Activated CD4-positive, alpha-beta T cell treated with anti-CD3 and anti-CD28 coated beads, Interleukin-2, amount 10 ng/mL, durations not matched to agents 7 days and 5 days (primary cell): Measurements from ENCODE around the gene EPG5. TPM values are rescaled to one million over a fixed set of nuclear protein-coding genes. Genes with fewer than 3 reads are reported as not detected.

ENCODE experiments used
- CTCF ChIA-PET: fragments of 350-600 bp; sonication (Branson Sonifier 250); formaldehyde crosslinking; loops from one replicate; lab custom pipeline; 2021; ENCODE audit warnings: antibody characterized with exemption; lab: Charles Lee
- POLR2A ChIA-PET: fragments of 350-600 bp; sonication (Branson Sonifier 250); formaldehyde crosslinking; loops from one replicate; lab custom pipeline; 2021; ENCODE audit warnings: antibody characterized with exemption; lab: Charles Lee
- DNase-seq: peaks from one replicate; pipeline ENCODE4 v3.0.0-alpha.2; 2020
- H3K27ac Mint-ChIP-seq: one replicate; pipeline ENCODE4 v1.8.0; 2021; ENCODE audit warnings: mild to moderate bottlenecking, moderate library complexity, mixed read lengths
- H3K27me3 Mint-ChIP-seq: one replicate; pipeline ENCODE4 v1.8.0; 2021; ENCODE audit warnings: mixed read lengths
- H3K36me3 Mint-ChIP-seq: one replicate; pipeline ENCODE4 v1.8.0; 2021; ENCODE audit warnings: low read depth, mixed read lengths
- H3K4me1 Mint-ChIP-seq: one replicate; pipeline ENCODE4 v1.8.0; 2021; ENCODE audit warnings: mixed read lengths
- H3K4me3 Mint-ChIP-seq: one replicate; pipeline ENCODE4 v1.8.0; 2021; ENCODE audit warnings: mild to moderate bottlenecking, moderate library complexity, mixed read lengths
- H3K9me3 Mint-ChIP-seq: one replicate; pipeline ENCODE4 v1.8.0; 2021; ENCODE audit warnings: mixed read lengths
- total RNA-seq, 2 experiments: library from RNA; stranded (reverse); gene quantifications; one replicate each; pipeline ENCODE4 v1.2.3, GENCODE V29; 2021

EPG5 gene
- total RNA-seq, 2 experiments from 2014 or later, result 21.6 to 26.6 TPM

- H3K9me3 Mint-ChIP-seq, result no peaks in the 10 kb centered on the region
- no peak for DNase-seq
- no peak overlapping the region for H3K27ac Mint-ChIP-seq
- peaks cover 29% of the 10 kb centered on the region for H3K36me3 Mint-ChIP-seq
- CTCF ChIA-PET, result interaction anchor here (0.7 to 1.1 kb wide), 3 partner anchors 9 to 226 kb away, joined by 3 to 4 read pairs (median 3); no protein-coding TSS in a partner anchor
- POLR2A ChIA-PET, result no interaction called here
- no peaks in the 10 kb centered on the region for H3K4me1 Mint-ChIP-seq
- H3K27me3 Mint-ChIP-seq, result no peaks in the 10 kb centered on the region
- no peak overlapping the region for H3K4me3 Mint-ChIP-seq
Observed at GRCh38 chr18:45900623-45901022, 66.5 kb downstream of the EPG5 start.

DNA sequence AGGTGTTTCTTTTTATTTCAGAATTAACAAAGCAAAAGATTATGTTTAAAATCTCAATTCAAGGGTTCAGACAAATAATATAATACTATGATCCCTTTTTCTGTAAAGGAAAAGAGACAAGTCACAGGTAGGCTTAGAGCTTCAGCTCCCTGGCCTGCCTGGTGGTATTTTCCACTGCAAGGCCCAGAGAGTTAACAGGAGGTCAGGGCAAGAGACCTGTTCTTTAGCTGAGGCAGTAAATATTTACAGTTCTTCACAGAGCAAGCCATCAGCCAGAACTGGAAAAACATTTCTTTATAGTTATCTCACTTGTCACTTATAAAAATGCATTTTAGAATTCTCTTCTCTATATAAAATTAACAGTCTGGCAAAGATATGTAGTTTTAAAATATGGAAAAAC, 70.1 kb downstream of the EPG5 start:
- DNase-seq, result no peak
- CTCF ChIA-PET, result no interaction called here
- no peak overlapping the region for H3K27ac Mint-ChIP-seq
- H3K36me3 Mint-ChIP-seq, result peaks cover 38% of the 10 kb centered on the region
- no peaks in the 10 kb centered on the region for H3K9me3 Mint-ChIP-seq
- no peaks in the 10 kb centered on the region for H3K27me3 Mint-ChIP-seq
- POLR2A ChIA-PET, result no interaction called here
- no peaks in the 10 kb centered on the region for H3K4me1 Mint-ChIP-seq
- H3K4me3 Mint-ChIP-seq, result no peak overlapping the region

DNA sequence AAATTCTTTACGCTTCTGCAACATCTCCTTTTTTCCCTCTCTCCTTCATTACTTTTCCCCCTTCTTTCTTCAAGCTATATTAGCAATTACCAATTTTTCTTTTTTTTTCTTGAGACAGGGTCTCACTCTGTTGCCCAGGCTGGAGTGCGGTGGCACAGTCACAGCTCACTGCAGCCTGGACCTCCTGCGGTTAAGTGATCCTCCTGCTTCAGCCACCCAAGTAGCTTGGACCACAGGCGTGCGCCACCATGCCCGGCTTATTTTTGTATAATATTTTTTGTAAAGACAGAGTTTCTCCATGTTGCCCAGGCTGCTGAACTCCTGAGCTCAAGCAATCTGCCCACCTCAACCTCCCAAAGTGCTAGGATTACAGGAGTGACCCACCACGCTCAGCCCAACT, 70.7 kb downstream of the EPG5 start:
- H3K4me1 Mint-ChIP-seq, result no peaks in the 10 kb centered on the region
- H3K9me3 Mint-ChIP-seq, result no peaks in the 10 kb centered on the region
- no peak overlapping the region for H3K4me3 Mint-ChIP-seq
- no peaks in the 10 kb centered on the region for H3K27me3 Mint-ChIP-seq
- no peak overlapping the region for H3K27ac Mint-ChIP-seq
- CTCF ChIA-PET, result interaction anchor here (0.6 to 1.5 kb wide), 3 partner anchors 11 to 28 kb away, joined by 3 to 4 read pairs (median 3); no protein-coding TSS in a partner anchor
- DNase-seq, result no peak
- H3K36me3 Mint-ChIP-seq, result peaks cover 37% of the 10 kb centered on the region
- POLR2A ChIA-PET, result no interaction called here

GRCh38 chr18:45895339-45895738, 71.8 kb downstream of the EPG5 start:
- ChIA-PET CTCF (interaction anchor here (0.5 to 1.5 kb wide), 2 partner anchors 12 to 81 kb away, joined by 3 to 4 read pairs; no protein-coding TSS in a partner anchor), POLR2A (no interaction called here)
- H3K4me1 Mint-ChIP-seq, result no peaks in the 10 kb centered on the region
- H3K36me3 Mint-ChIP-seq, result peaks cover 30% of the 10 kb centered on the region
- no peaks in the 10 kb centered on the region for H3K9me3 Mint-ChIP-seq
- no peaks in the 10 kb centered on the region for H3K27me3 Mint-ChIP-seq
- no peak overlapping the region for H3K4me3 Mint-ChIP-seq
- H3K27ac Mint-ChIP-seq, result no peak overlapping the region
- DNase-seq, result no peak

DNA sequence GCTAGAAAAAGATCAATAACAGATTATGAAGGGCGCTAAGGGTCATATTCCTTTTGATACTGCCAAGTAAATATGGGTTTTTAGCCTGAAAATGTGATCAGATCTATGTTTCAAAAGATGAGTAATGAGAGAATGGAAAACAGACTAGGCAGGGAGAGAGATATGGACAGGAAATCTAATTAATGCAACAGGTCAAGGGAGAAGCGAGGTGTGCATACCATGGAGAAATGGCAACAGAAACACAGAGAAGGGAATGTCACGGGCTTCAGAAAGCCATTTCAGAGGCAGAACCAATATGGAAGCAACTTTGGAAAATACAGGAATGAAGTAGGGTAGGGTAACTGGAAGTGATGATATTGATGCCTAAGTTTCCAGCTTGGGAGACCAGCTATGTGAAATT, 72.3 kb downstream of the EPG5 start:
- no peaks in the 10 kb centered on the region for H3K27me3 Mint-ChIP-seq
- CTCF ChIA-PET, result interaction anchor here (1.5 kb wide), 1 partner anchor 12 kb away, joined by 3 read pairs; no protein-coding TSS in a partner anchor
- POLR2A ChIA-PET, result no interaction called here
- no peaks in the 10 kb centered on the region for H3K9me3 Mint-ChIP-seq
- H3K4me3 Mint-ChIP-seq, result no peak overlapping the region
- DNase-seq, result no peak
- no peak overlapping the region for H3K27ac Mint-ChIP-seq
- H3K36me3 Mint-ChIP-seq, result peaks cover 32% of the 10 kb centered on the region
- no peaks in the 10 kb centered on the region for H3K4me1 Mint-ChIP-seq

DNA sequence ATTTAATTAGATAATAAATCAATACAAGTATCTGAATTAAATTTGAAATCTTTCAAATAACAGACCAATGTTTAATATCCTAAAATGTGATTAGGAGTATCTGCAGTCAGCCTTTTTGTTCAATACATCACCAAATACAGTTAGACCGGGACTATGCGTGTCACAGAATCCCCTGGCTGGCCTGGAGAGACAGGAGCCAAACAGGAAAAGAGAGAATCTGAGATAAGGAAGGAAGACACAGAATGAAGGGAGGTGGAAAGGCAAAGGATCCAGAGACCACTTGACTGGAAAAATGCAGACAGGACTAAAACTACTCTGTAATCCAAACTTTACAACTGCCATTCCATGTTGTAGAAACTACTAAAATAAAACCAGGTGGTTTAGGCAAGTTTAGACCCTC, 75.3 kb downstream of the EPG5 start:
- Mint-ChIP-seq H3K27me3 (no peaks in the 10 kb centered on the region), H3K9me3 (no peaks in the 10 kb centered on the region), H3K4me3 (no peak overlapping the region), H3K36me3 (peaks cover 35% of the 10 kb centered on the region), H3K4me1 (no peaks in the 10 kb centered on the region), H3K27ac (no peak overlapping the region)
- ChIA-PET CTCF (interaction anchor here (0.7 kb wide), 1 partner anchor 9 kb away, joined by 3 read pairs; no protein-coding TSS in a partner anchor), POLR2A (no interaction called here)
- no peak for DNase-seq

DNA sequence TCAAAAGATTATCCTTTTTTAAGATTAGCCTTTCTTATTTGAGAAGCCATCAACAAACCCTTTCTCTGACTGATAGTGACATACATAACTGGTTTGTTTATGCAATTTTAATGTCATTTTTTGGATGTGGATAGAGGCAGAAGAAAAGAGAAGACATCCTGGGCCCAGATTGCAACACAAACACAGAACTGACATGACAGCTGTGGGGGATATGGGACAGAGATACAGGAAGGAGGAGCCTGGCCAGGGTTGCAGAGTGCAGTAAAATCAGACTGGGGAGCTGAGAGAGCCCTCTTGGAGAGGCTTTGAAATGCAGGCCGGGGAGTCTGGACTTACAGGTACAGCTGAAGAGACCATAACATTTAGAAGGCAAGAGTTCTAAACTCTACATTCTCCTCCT, 76.5 kb downstream of the EPG5 start:
- POLR2A ChIA-PET, result no interaction called here

DNA sequence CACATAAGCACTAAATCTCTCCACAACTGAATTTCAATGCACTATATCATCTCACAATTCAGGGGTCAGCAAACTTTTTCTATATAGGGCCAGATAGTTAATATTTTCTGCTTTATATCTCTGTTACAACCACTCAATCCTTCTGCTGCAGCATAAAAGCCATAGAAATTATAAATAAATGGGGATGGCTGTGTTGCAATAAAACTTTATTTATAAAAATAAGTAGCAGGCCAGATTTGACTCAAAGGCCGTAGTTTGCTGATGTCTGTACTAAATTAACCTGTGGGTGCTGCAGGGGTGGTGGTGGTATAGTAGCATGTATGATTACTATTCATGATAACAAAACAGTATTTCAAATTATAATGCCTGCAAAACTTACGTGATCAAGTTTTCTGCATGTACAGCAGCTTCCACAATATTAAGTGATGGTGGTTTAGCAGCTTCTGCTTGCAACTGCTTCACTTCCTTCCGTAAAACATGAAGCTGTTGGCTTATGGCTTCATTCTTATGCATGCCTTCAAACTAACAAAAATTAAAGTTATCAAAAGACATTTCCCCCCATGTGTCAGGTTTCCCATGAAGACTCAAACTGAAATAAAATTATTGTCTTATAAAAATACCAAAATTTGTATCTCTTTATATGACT, 77.6 kb downstream of the EPG5 start:
- Mint-ChIP-seq H3K4me1 (no peaks in the 10 kb centered on the region), H3K27me3 (no peaks in the 10 kb centered on the region), H3K27ac (no peak overlapping the region), H3K36me3 (peaks cover 24% of the 10 kb centered on the region), H3K4me3 (no peak overlapping the region), H3K9me3 (no peaks in the 10 kb centered on the region)
- POLR2A ChIA-PET, result no interaction called here
- CTCF ChIA-PET, result no interaction called here
- DNase-seq, result no peak

More for the DNA sequence above, 76.5 kb downstream of the EPG5 start:
- Mint-ChIP-seq H3K9me3 (no peaks in the 10 kb centered on the region), H3K27ac (peak overlapping the region; percentile 57), H3K27me3 (no peaks in the 10 kb centered on the region), H3K4me1 (no peaks in the 10 kb centered on the region), H3K4me3 (no peak overlapping the region), H3K36me3 (peaks cover 33% of the 10 kb centered on the region)
- CTCF ChIA-PET, result no interaction called here
- DNase-seq, result no peak

- peaks cover 23% of the 10 kb centered on the region for H3K36me3 Mint-ChIP-seq
- POLR2A ChIA-PET, result no interaction called here
- no peaks in the 10 kb centered on the region for H3K9me3 Mint-ChIP-seq
- H3K27me3 Mint-ChIP-seq, result no peaks in the 10 kb centered on the region
- H3K4me3 Mint-ChIP-seq, result no peak overlapping the region
- CTCF ChIA-PET, result no interaction called here
- no peak overlapping the region for H3K27ac Mint-ChIP-seq
- DNase-seq, result no peak
- no peaks in the 10 kb centered on the region for H3K4me1 Mint-ChIP-seq
Observed at GRCh38 chr18:45887585-45887984, 79.5 kb downstream of the EPG5 start.

DNA sequence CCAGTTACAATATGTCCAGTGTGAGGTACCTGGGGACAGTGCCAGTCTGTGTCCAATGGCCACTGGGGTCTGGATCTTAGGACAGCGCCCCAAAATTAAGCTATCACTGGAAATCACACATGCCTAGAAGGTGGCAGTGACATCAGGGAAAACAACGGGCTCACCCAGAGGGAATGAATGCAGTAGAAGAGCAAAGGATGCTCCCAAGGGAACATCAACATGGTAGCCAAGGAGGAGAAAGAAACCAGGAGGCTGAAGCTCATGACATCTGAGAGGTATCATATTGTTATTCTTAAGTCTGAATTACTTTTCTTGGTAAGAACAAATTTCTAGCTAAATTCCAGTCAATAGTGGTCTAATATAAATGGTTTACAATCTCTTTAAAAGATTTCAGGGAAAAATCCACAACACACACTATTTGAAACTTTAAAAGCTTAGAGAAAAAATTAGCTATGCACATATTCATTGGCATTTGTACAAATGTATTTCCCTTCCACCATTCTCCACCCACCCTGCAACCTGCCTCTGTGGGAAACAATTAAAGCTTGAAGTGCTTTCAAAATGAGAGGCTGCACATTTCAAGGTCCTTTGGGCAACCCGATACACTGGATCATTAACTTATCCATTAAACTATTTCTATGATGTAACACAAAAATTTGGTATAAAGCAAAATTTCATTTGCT, 86.1 kb downstream of the EPG5 start:
- H3K4me3 Mint-ChIP-seq, result no peak overlapping the region
- DNase-seq, result no peak
- ChIA-PET CTCF (interaction anchor here (0.9 to 5.1 kb wide), 17 partner anchors 20 to 255 kb away, joined by 3 to 23 read pairs (median 4); no protein-coding TSS in a partner anchor), POLR2A (no interaction called here)
- H3K36me3 Mint-ChIP-seq, result peaks cover 29% of the 10 kb centered on the region
- no peaks in the 10 kb centered on the region for H3K9me3 Mint-ChIP-seq
- no peak overlapping the region for H3K27ac Mint-ChIP-seq
- H3K27me3 Mint-ChIP-seq, result no peaks in the 10 kb centered on the region
- H3K4me1 Mint-ChIP-seq, result peaks cover 4% of the 10 kb centered on the region

DNA sequence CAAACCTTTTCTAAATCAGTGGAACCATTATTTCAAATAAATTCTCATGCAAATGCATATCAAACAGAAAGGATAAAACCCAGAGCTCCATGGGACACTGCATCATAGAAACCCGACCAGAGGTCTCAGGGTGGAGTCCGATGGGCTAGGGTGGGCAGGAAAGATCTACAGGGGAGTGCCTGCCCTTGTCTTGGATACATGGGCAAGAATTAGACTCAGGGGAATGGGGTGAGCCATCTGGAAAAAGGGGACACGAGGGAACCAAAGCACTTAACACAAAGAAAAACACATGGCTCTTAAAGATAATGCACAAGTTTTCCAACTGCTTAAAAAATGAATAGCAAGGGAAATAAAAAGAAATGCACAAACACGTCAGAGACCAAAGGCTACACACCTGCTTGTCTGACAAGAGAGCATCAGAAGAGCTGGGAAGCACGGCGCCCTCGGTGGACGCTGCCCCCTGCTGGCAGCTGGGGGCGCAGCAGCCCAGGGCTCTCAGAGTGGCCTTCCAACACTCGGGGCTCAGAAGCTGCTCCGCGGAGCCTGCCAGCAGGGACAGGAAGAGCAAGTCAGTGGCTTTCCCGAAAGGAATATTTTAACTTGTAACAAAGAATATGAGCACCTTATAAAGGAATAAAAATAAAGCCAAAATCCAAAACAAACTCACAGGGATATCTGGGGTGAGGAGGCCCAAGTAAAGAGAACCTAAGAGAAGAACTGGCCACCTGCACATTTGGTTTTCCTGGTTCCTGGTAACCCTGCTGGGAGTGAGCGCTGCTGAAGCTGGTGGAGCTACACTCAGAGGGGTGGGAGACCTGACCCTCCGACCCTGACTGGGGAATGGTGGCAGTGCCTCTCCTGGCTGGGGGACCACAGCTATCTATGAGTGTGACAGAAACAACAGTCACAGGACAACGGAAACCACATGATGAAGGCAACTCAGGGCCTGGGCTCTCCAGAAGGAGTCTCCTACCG, 87.2 kb downstream of the EPG5 start:
- CTCF ChIA-PET, result interaction anchor here (0.6 to 5.1 kb wide), 35 partner anchors 9 to 305 kb away, joined by 3 to 23 read pairs (median 3); no protein-coding TSS in a partner anchor
- H3K27ac Mint-ChIP-seq, result no peak overlapping the region
- peak; percentile 68 for DNase-seq
- no peaks in the 10 kb centered on the region for H3K27me3 Mint-ChIP-seq
- H3K4me1 Mint-ChIP-seq, result peaks cover 10% of the 10 kb centered on the region
- no peak overlapping the region for H3K4me3 Mint-ChIP-seq
- H3K36me3 Mint-ChIP-seq, result peaks cover 37% of the 10 kb centered on the region
- H3K9me3 Mint-ChIP-seq, result peaks cover 2% of the 10 kb centered on the region
- POLR2A ChIA-PET, result interaction anchor here (0.8 kb wide), 1 partner anchor 157 kb away, joined by 3 read pairs; no protein-coding TSS in a partner anchor

DNA sequence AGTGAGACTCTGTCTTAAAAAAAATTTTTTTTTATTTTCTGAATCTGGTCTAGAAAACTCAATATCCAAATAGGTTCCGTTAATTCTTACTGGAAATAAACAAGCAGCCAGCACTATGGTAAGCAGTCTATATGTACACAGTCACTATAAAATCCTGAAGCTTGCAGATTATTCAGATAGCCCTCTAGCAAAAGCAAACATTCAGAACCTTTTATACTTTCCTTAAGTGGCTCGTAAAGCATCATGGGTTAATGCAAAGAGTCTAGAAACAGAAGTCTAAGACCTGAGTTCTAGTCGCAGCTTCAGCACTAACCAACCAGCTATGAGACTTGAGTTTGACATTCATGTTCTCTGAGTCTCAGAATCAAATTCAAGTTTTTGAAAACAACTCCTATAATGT, 89.7 kb downstream of the EPG5 start:
- Mint-ChIP-seq H3K27ac (no peak overlapping the region), H3K9me3 (peaks cover 18% of the 10 kb centered on the region), H3K4me1 (peaks cover 25% of the 10 kb centered on the region), H3K4me3 (no peak overlapping the region), H3K36me3 (peaks cover 57% of the 10 kb centered on the region), H3K27me3 (no peaks in the 10 kb centered on the region)
- ChIA-PET CTCF (interaction anchor here (1.0 to 5.1 kb wide), 4 partner anchors 154 to 211 kb away, joined by 3 to 23 read pairs (median 4); no protein-coding TSS in a partner anchor), POLR2A (no interaction called here)
- no peak for DNase-seq
